Mesothelial cell of epicardium (in vitro differentiated cells): ENCODE results near the gene MAN1B1. TPM values are rescaled to one million over a fixed set of nuclear protein-coding genes. Genes with fewer than 3 reads are reported as not detected.

ENCODE experiments used
- DNase-seq, 2 experiments: peaks; one replicate each; pipeline ENCODE4 v3.0.0; 2021; ENCODE audit warnings: low spot score in 2 of 2; ENCODE audit not compliant: unreplicated experiment in 2 of 2
- H3K27ac Mint-ChIP-seq: 2 replicates; pipeline ENCODE4 v1.8.0; 2021; ENCODE audit warnings: mixed read lengths
- H3K27me3 Mint-ChIP-seq: 2 replicates; pipeline ENCODE4 v1.8.0; 2021; ENCODE audit warnings: low read depth, mixed read lengths
- H3K36me3 Mint-ChIP-seq: 2 replicates; pipeline ENCODE4 v1.8.0; 2021; ENCODE audit warnings: mixed read lengths
- H3K4me1 Mint-ChIP-seq: 2 replicates; pipeline ENCODE4 v1.8.0; 2021; ENCODE audit warnings: mixed read lengths
- H3K4me3 Mint-ChIP-seq: 2 replicates; pipeline ENCODE4 v1.8.0; 2021; ENCODE audit warnings: mild to moderate bottlenecking, moderate library complexity, mixed read lengths
- H3K9me3 Mint-ChIP-seq: 2 replicates; pipeline ENCODE4 v1.8.0; 2021; ENCODE audit warnings: mixed read lengths
- total RNA-seq: library from RNA; stranded (reverse); gene quantifications from 3 replicates; pipeline ENCODE4 v1.2.1, GENCODE V29; 2021
- TF ChIP-seq, protein P1 (sequence below): fragments of 200-600 bp; sonication (generic); IDR thresholded peaks from one replicate; pipeline ENCODE4 v1.5.0; 2021; ENCODE audit warnings: antibody characterized with exemption; ENCODE audit not compliant: unreplicated experiment

Gene MAN1B1
- total RNA-seq, 1 donor from 2014 or later = 65.1 TPM

DNA sequence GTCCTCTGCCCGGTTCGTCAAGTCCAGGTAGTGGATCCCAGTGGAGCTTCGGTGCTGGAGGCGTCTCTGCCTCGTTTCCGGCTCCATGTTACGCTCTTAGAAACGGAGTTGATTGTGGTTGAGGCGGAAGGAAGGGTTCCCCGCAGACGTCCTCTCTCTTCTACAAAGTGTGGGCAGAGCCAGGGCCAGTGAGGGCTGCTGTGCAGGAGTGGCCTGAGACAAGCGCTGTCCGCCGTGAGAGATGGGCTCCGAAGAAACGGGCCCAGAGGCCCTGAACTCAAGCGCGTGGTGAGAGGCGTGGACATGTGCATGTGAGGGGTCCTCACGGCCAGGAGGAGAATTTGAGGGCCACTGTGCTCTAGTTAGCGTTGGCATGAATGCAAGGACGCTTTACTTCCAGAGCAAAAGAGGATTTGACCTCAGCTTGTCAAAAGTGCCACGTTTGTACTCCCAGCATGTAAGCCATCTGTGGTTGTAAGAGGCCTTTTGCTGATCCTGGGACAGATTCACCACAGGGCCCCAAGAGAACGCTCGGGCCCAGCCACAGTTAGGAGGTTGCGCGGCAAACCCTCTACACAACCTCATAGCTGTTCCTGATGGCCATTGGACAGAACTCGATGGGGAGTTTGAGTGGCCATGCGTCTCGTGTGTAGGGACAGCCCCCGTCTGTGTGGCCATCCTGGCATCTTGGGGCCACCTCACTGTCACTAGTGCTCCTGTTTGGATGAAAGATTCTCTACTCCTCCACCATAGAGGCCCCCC lies 10.2 kb downstream of the MAN1B1 start:
- no peaks in the 10 kb centered on the region for H3K4me1 Mint-ChIP-seq
- H3K9me3 Mint-ChIP-seq = no peaks in the 10 kb centered on the region
- H3K27me3 Mint-ChIP-seq = no peaks in the 10 kb centered on the region
- DNase-seq = no peak
- no peak overlapping the region for H3K4me3 Mint-ChIP-seq
- H3K27ac Mint-ChIP-seq = no peak overlapping the region
- TF ChIP-seq, protein P1, sequence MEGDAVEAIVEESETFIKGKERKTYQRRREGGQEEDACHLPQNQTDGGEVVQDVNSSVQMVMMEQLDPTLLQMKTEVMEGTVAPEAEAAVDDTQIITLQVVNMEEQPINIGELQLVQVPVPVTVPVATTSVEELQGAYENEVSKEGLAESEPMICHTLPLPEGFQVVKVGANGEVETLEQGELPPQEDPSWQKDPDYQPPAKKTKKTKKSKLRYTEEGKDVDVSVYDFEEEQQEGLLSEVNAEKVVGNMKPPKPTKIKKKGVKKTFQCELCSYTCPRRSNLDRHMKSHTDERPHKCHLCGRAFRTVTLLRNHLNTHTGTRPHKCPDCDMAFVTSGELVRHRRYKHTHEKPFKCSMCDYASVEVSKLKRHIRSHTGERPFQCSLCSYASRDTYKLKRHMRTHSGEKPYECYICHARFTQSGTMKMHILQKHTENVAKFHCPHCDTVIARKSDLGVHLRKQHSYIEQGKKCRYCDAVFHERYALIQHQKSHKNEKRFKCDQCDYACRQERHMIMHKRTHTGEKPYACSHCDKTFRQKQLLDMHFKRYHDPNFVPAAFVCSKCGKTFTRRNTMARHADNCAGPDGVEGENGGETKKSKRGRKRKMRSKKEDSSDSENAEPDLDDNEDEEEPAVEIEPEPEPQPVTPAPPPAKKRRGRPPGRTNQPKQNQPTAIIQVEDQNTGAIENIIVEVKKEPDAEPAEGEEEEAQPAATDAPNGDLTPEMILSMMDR = no peak
- H3K36me3 Mint-ChIP-seq = peaks cover 23% of the 10 kb centered on the region

DNA sequence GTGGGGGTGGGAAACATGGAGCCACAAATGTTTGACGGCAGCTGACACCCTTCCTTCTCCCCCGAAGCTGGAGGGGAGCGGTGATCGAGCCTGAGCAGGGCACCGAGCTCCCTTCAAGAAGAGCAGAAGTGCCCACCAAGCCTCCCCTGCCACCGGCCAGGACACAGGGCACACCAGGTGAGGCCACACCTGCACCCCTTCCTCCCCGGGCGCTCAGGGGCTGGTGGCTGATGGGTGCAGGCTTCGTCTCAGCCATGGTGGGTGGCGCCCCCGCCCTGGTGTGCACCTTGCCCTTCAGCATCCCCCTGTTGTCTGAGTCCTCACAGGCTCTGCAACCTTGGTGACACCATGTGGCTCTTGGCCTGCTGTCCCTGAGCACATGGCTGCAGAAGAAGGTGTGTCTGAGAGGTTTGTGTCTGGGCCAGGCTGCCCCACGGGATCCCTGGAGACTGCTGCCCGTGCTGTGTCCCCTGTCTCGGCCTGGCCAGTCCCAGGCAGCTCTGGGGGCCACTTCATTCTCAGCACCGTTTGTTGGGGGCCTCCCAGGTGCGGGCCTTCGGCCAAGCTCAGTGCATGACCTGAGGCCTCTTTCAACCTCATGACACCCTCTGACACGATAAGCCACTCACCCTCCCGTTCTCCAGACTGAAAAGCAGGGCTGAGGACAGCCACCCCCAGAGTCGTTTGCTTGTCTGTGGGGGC lies 11.1 kb downstream of the MAN1B1 start:
- peaks cover 17% of the 10 kb centered on the region for H3K36me3 Mint-ChIP-seq
- no peaks in the 10 kb centered on the region for H3K4me1 Mint-ChIP-seq
- H3K9me3 Mint-ChIP-seq = no peaks in the 10 kb centered on the region
- no peak overlapping the region for H3K27ac Mint-ChIP-seq
- no peaks in the 10 kb centered on the region for H3K27me3 Mint-ChIP-seq
- no peak for DNase-seq
- TF ChIP-seq, protein P1 = no peak
- H3K4me3 Mint-ChIP-seq = no peak overlapping the region

DNA sequence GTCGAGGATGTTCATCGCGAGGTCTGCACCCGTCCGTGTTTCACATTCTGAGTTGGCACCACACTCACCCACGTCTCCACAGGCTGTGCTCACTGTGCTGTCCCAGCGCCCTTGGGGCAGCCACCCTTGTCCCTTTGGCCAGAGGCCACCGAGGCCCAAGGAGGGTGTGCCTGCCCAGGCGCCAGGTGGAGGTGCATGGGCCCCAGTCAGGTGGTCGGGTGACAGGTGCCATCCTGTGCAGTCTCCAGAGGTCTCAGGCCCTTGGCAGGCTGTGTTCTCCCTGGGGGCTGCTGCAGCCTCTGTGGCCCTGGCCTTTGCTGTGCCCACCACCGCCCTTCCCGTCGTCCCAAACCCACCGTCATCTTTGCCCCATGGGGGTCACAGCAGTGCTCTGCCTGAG lies 12.4 kb downstream of the MAN1B1 start:
- peaks cover 15% of the 10 kb centered on the region for H3K36me3 Mint-ChIP-seq
- H3K27me3 Mint-ChIP-seq = no peaks in the 10 kb centered on the region
- H3K27ac Mint-ChIP-seq = no peak overlapping the region
- H3K4me1 Mint-ChIP-seq = no peaks in the 10 kb centered on the region
- TF ChIP-seq, protein P1 = no peak
- no peak overlapping the region for H3K4me3 Mint-ChIP-seq
- no peaks in the 10 kb centered on the region for H3K9me3 Mint-ChIP-seq
- no peak for DNase-seq

DNA sequence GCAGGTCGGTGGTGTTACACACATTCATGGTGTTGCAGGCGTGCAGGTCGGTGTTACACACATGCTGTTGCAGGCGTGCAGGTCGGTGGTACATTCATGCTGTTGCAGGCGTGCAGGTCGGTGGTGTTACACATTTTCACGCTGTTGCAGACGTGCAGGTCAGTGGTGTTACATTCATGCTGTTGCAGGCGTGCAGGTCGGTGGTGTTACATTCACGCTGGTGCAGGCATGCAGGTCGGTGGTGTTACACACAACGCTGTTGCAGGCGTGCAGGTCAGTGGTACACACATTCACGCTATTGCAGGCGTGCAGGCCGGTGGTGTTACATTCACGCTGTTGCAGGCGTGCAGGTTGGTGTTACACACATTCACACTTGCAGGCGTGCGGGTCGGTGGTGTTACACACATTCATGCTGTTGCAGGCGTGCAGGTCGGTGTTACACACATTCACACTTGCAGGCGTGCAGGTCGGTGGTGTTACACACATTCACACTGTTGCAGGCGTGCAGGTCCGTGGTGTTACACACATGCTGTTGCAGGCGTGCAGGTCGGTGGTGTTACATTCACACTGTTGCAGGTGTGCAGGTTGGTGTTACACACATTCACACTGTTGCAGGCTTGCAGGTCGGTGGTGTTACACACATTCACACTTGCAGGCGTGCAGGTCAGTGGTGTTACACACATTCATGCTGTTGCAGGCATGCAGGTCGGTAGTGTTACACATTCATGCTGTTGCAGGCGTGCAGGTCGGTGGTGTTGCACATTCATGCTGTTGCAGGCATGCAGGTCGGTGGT lies 16.6 kb downstream of the MAN1B1 start:
- no peak for DNase-seq
- peaks cover 15% of the 10 kb centered on the region for H3K36me3 Mint-ChIP-seq
- H3K9me3 Mint-ChIP-seq = no peaks in the 10 kb centered on the region
- TF ChIP-seq, protein P1 = no peak
- no peak overlapping the region for H3K27ac Mint-ChIP-seq
- H3K27me3 Mint-ChIP-seq = no peaks in the 10 kb centered on the region
- H3K4me3 Mint-ChIP-seq = no peak overlapping the region
- H3K4me1 Mint-ChIP-seq = no peaks in the 10 kb centered on the region

DNA sequence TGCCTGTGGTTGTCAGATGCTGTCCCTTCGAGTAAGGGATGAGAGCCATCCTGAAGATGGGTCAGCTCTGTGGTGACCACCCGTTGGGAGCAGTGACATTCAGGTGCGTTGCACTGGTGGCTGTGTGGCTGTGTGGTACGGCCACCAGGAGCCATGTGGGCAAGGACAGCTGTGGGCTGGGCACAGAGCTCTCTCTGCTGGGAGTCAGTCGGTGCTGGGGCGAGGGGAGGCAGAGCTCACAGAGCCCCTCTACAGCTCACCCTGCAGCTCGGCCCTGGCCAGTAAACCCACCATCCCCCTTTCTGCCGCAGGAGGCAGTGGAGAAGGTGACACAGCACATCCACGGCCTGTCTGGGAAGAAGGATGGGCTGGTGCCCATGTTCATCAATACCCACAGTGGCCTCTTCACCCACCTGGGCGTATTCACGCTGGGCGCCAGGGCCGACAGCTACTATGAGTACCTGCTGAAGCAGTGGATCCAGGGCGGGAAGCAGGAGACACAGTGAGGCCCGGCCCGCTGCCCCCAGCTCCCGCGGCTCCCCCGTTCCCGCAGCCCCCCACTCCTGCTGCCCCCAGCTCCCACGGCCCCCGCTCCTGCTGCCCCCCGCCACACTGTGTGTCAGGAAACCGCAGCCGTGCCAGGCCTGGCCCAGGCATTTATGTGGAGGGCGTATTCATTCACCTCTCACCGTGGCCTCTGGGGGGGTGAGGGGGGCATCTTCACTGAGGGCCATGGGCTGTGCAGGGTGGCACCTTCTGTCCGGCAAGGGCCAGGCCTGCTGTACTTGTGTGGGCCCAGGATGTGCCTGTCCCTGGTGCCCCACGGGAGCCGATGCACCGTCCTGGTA lies 19.3 kb downstream of the MAN1B1 start:
- no peaks in the 10 kb centered on the region for H3K27me3 Mint-ChIP-seq
- no peaks in the 10 kb centered on the region for H3K4me1 Mint-ChIP-seq
- no peaks in the 10 kb centered on the region for H3K9me3 Mint-ChIP-seq
- DNase-seq = no peak
- no peak overlapping the region for H3K27ac Mint-ChIP-seq
- TF ChIP-seq, protein P1 = no peak
- H3K36me3 Mint-ChIP-seq = peaks cover 11% of the 10 kb centered on the region
- H3K4me3 Mint-ChIP-seq = no peak overlapping the region
